PC-9 (cell line): ENCODE measurements around the gene ABCB1. TPM values are rescaled to one million over a fixed set of nuclear protein-coding genes. Genes with fewer than 3 reads are reported as not detected.

Experiments
- BruUV-seq: library from RNA; stranded (reverse); fragments of 400-500 nt; replicated peaks from 2 replicates; lab custom pipeline; 2021; lab: Mats Ljungman, UMichigan
- CTCF ChIA-PET: fragments of 300-600 bp; sonication (Branson Sonifier 250); formaldehyde crosslinking; loops from one replicate; lab custom pipeline; 2022; ENCODE audit warnings: antibody characterized with exemption; lab: Charles Lee
- POLR2A ChIA-PET: fragments of 300-600 bp; sonication (Branson Sonifier 250); formaldehyde crosslinking; loops from one replicate; lab custom pipeline; 2022; ENCODE audit warnings: antibody characterized with exemption; ENCODE audit not compliant: unreplicated experiment; lab: Charles Lee
- DNase-seq, 2 experiments: peaks; one replicate each; pipeline versions ENCODE4 v3.0.0 to v3.0.0-alpha.2; 2015 to 2022; ENCODE audit warnings: mixed read lengths in 1 of 2
- H2AFZ ChIP-seq: fragments of 200-600 bp; sonication (generic); 2 replicates; pipeline ENCODE4 v1.8.1; 2017; ENCODE audit warnings: antibody characterized with exemption
- H3F3A ChIP-seq: fragments of 200-600 bp; sonication (generic); 2 replicates; pipeline ENCODE4 v1.8.1; 2017; ENCODE audit warnings: antibody characterized with exemption, mild to moderate bottlenecking, low read depth; ENCODE audit not compliant: insufficient read depth
- H3K27ac ChIP-seq: fragments of 200-600 bp; sonication (generic); 2 replicates; pipeline ENCODE4 v1.6.1; 2016; ENCODE audit warnings: mixed run types
- H3K27me3 ChIP-seq: fragments of 200-600 bp; sonication (generic); 2 replicates; pipeline ENCODE4 v1.6.1; 2016; ENCODE audit warnings: low read depth, mixed run types; ENCODE audit not compliant: insufficient read depth
- H3K36me3 ChIP-seq: fragments of 200-600 bp; sonication (generic); 2 replicates; pipeline ENCODE4 v1.6.1; 2016; ENCODE audit warnings: low read depth, mixed run types
- H3K4me1 ChIP-seq: fragments of 200-600 bp; sonication (generic); replicated peaks from 2 replicates; pipeline ENCODE4 v1.6.1; 2016; ENCODE audit warnings: mixed run types; ENCODE audit not compliant: insufficient read depth
- H3K4me2 ChIP-seq: fragments of 200-600 bp; sonication (generic); 2 replicates; pipeline ENCODE4 v1.6.1; 2017; ENCODE audit warnings: mixed run types
- H3K4me3 ChIP-seq: fragments of 200-600 bp; sonication (generic); 2 replicates; pipeline ENCODE4 v1.6.1; 2016; ENCODE audit warnings: mixed run types
- H3K79me2 ChIP-seq: fragments of 200-600 bp; sonication (generic); 2 replicates; pipeline ENCODE4 v1.6.1; 2017; ENCODE audit warnings: low read depth, mixed run types
- H3K9me2 ChIP-seq: fragments of 200-600 bp; sonication (generic); 2 replicates; pipeline ENCODE4 v1.8.1; 2017; ENCODE audit warnings: mild to moderate bottlenecking; ENCODE audit not compliant: insufficient read depth
- H3K9me3 ChIP-seq: fragments of 200-600 bp; sonication (generic); 2 replicates; pipeline ENCODE4 v1.8.1; 2016; ENCODE audit warnings: low read depth; ENCODE audit not compliant: insufficient read depth
- H4K20me1 ChIP-seq: fragments of 200-600 bp; sonication (generic); 2 replicates; pipeline ENCODE4 v1.8.1; 2017; ENCODE audit not compliant: insufficient read depth
- EZH2 ChIP-seq: fragments of 200-600 bp; sonication (generic); IDR thresholded peaks from 2 replicates; pipeline ENCODE4 v1.8.0; 2017; ENCODE audit warnings: antibody characterized with exemption, low read depth
- intact Hi-C: fragments of 100-400 bp; cut with micrococcal nuclease; formaldehyde crosslinking; loops from one replicate; pipeline ENCODE4 v1.10.0; 2022; ENCODE audit not compliant: unreplicated experiment
- total RNA-seq: library from RNA; stranded (reverse); gene quantifications from 2 replicates; pipeline ENCODE4 v1.2.3, GENCODE V29; 2021
- TF ChIP-seq, protein P1 (sequence below): fragments of 200-600 bp; sonication (generic); conservative IDR thresholded peaks from 2 replicates; pipeline ENCODE4 v1.6.1; 2017; ENCODE audit warnings: mixed run types, antibody characterized with exemption, mild to moderate bottlenecking, moderate library complexity

ABCB1 gene
- total RNA-seq, 1 experiment from 2014 or later: not detected

DNA sequence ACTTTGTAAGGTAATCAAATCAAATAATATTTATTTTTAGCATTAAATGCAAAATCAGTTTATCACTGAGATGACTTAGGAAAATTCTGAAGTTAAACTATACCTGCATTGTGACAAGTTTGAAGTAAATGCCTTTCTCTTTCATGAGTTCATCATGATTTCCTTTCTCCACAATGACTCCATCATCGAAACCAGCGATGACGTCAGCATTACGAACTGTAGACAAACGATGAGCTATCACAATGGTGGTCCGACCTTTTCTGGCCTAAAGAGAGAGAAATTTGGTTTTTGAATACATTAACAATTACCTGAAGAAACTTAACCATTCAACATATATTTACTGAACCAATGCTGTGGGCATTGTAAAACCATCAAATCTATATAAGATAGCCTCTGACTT, 54.9 kb downstream of the ABCB1 start:
- TF ChIP-seq, protein P1, sequence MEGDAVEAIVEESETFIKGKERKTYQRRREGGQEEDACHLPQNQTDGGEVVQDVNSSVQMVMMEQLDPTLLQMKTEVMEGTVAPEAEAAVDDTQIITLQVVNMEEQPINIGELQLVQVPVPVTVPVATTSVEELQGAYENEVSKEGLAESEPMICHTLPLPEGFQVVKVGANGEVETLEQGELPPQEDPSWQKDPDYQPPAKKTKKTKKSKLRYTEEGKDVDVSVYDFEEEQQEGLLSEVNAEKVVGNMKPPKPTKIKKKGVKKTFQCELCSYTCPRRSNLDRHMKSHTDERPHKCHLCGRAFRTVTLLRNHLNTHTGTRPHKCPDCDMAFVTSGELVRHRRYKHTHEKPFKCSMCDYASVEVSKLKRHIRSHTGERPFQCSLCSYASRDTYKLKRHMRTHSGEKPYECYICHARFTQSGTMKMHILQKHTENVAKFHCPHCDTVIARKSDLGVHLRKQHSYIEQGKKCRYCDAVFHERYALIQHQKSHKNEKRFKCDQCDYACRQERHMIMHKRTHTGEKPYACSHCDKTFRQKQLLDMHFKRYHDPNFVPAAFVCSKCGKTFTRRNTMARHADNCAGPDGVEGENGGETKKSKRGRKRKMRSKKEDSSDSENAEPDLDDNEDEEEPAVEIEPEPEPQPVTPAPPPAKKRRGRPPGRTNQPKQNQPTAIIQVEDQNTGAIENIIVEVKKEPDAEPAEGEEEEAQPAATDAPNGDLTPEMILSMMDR: no peak
- TF ChIP-seq EZH2: no peak
- ChIA-PET CTCF (no interaction called here), POLR2A (no interaction called here)
- intact Hi-C loops: no loop called here
- no peaks in the 10 kb centered on the region for H3K4me1 ChIP-seq
- H3K9me3 ChIP-seq: no peaks in the 10 kb centered on the region
- no peak overlapping the region for H2AFZ ChIP-seq
- H3K36me3 ChIP-seq: no peaks in the 10 kb centered on the region
- DNase-seq: no peak
- no peaks in the 10 kb centered on the region for H3K27me3 ChIP-seq
- no peaks in the 10 kb centered on the region for H3K9me2 ChIP-seq
- no peak overlapping the region for H3K4me3 ChIP-seq
- no peak overlapping the region for H3K4me2 ChIP-seq
- no peaks in the 10 kb centered on the region for H3F3A ChIP-seq
- no TSS peak for BruUV-seq
- H3K27ac ChIP-seq: no peak overlapping the region
- H4K20me1 ChIP-seq: no peaks in the 10 kb centered on the region
- no peaks in the 10 kb centered on the region for H3K79me2 ChIP-seq

DNA sequence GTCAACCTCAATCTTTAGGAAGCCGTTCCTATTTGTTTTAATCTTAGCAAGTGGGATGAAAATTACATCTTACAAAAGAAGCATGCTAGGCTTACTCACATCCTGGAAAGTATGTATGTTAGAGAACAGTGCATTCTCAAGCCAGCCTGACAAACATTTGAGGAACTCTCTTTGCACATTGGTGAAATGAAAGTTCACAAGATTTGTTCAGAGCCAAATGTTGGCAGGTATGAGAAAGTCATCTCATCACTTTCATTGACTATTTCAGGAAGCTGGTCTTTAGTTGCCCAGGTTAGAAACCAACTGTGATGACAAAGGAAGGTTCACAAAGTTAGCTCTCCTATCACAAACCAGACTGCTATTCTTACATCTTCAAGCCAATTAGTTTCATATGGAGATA, 57.1 kb downstream of the ABCB1 start:
- no peaks in the 10 kb centered on the region for H3K79me2 ChIP-seq
- no peak overlapping the region for H3K27ac ChIP-seq
- intact Hi-C loops: no loop called here
- BruUV-seq: no TSS peak
- TF ChIP-seq, protein P1: no peak
- TF ChIP-seq EZH2: no peak
- no peaks in the 10 kb centered on the region for H3F3A ChIP-seq
- no peaks in the 10 kb centered on the region for H3K9me2 ChIP-seq
- CTCF ChIA-PET: interaction anchor here (0.6 kb wide), 1 partner anchor 79 kb away, joined by 3 read pairs; no protein-coding TSS in a partner anchor
- no peaks in the 10 kb centered on the region for H3K4me1 ChIP-seq
- no peak overlapping the region for H2AFZ ChIP-seq
- H3K4me3 ChIP-seq: no peak overlapping the region
- no peaks in the 10 kb centered on the region for H3K9me3 ChIP-seq
- no peaks in the 10 kb centered on the region for H4K20me1 ChIP-seq
- DNase-seq: no peak
- no peaks in the 10 kb centered on the region for H3K36me3 ChIP-seq
- no peak overlapping the region for H3K4me2 ChIP-seq
- H3K27me3 ChIP-seq: no peaks in the 10 kb centered on the region
- POLR2A ChIA-PET: no interaction called here

DNA sequence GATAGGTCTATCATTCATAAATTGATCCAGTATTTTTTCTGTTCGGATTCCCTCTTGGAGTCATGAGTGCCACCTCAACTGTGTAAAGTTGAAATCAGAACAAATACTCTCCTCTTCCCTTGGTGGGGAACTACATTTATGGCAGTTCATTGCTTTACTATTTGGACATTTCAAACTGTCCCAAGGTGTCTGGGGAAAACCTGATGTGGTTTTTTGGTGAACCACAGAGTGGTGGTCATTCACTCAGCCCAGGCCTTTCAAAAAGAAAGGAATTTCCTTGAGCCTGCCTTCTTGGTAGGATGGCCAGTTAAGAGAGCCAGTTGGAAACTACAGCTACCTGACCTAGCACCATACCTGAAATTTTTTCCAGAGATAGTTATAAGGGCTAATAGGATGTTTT, 59.0 kb downstream of the ABCB1 start:
- Histone ChIP-seq H3K4me2 (no peak overlapping the region), H3K9me2 (no peaks in the 10 kb centered on the region), H3K27me3 (no peaks in the 10 kb centered on the region), H3F3A (no peaks in the 10 kb centered on the region), H3K36me3 (no peaks in the 10 kb centered on the region), H4K20me1 (no peaks in the 10 kb centered on the region), H3K79me2 (no peaks in the 10 kb centered on the region), H2AFZ (no peak overlapping the region), H3K4me1 (no peaks in the 10 kb centered on the region), H3K27ac (no peak overlapping the region), H3K4me3 (no peak overlapping the region), H3K9me3 (no peaks in the 10 kb centered on the region)
- BruUV-seq: no TSS peak
- ChIA-PET CTCF (no interaction called here), POLR2A (no interaction called here)
- no peak for TF ChIP-seq EZH2
- TF ChIP-seq, protein P1: no peak
- DNase-seq: no peak
- intact Hi-C loops: no loop called here
